HG02623 (cell line): ENCODE results near the gene NRIP3.

Experiments
- ATAC-seq: cut with Tn5 transposase; IDR thresholded peaks from one replicate; pipeline ENCODE4 v1.9.1; 2021; ENCODE audit warnings: moderate library complexity; ENCODE audit not compliant: unreplicated experiment

NRIP3 gene

DNA sequence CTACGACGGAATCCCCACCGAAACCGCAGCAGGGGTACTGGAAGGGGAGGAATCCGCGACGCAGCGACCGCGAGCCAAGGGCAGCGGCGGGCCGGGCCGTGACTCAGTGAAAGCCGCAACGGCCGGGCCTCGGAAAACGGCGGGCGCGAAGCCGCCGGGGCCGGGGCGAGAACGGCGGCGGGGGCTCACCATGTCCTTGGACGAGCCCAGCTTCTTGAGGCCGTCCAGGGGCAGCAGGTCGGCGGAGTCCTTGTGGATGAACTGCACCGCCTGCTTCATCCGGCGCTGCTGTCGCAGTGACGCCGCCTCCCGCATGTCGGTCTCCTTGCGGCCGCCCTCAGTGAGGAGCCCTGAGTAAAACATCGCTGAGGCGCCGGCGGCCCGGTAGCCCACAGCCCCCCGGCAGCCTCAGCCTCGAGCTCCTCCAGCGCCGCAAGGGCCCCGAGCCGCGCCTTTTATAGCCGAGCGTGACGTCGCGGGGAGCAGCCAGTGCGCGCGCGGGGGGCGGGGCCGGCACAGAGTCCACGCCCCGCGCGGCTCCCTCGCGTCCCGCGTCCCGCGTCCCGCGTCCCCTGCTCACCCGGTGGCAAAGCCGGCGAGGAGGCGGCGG, at the start of gene NRIP3:
NRIP3 (minus strand) TSS at position 429 of the 610 bp plus-strand sequence; CDS start at position 363, 66 bp downstream.
- ATAC-seq: no peak

DNA sequence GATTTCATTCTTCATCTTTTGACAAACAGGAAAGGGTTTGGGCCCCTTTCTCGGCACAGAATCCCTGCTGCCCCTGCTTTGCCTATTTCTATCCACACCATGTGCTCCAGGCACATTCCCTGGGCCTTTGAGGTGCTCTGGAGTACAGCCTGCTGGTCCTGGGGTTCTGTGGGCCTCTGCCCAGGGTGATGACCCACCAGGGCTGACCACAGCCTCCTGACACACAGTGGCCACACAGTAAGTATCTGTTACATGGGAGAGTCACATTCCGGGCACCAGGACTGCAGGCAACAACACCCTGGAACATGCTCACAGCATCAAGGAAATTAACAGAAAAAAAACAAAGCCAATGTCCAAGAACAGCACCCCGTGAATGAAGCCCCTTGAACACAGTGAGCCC, 48.5 kb upstream of the NRIP3 start:
- no peak for ATAC-seq

DNA sequence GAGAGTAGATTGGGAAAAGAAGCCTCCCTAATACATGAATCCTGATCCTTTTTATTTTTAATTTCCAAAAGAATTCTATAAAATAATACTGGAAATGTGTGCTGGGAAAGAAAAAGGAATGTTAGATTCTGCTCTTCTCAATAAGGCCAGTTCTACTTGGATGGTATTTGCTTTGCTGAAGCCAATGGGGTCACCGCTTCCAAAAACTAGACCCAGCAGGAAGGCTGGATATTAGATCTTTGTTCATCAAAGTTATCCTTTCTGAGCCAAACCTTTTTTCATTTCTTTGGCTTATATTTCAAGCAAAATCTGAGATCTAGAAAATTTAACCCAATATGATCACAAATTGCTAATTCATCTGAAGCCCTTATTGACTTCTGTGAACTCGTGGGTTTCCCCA, 46.2 kb upstream of the NRIP3 start:
- no peak for ATAC-seq

DNA sequence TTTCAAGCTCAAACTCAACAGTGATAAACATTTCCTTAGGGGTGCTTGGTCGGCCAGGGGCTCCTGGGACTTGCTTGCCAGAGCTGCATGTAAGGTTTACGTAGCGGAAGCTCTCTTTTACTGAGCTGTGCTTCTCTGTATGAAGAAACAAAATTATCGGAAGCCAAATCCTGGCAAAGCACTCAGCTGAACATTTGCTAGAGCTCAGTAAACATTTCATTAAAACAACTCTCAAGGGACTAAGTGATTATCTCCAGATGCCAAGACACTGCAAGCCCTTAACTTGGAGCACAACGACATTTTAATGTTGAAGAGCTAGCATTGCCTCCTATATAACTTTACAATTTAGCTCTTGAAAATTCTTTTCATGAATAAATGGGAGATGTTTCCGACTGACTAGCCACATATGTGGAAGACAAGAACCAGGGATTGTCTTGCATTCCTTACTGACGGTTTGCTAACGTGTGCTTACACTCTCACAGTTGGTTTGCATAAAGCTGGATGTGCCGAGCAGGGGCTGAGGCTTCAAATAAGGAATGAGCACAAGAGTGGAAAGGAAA, 44.2 kb upstream of the NRIP3 start:
- no peak for ATAC-seq

DNA sequence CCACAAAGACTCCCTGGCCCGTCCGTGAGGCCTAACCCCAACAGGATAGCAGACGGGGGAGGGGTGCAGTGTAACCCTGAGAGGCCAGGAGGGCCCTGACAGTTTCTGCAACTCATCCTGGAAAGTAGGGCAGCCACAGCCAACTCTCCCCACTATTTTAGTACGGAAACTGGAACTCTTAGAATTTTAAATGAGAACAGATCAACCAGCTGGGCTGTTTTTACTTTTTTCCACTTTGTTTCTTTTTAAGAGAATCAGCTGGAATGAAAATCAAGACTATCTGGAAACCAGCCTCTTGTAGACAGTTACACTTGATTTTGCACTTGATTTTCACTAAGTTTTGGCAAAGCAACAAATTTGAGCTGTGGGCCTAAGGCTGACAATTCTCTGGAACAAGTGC, 42.7 kb upstream of the NRIP3 start:
- no peak for ATAC-seq

DNA sequence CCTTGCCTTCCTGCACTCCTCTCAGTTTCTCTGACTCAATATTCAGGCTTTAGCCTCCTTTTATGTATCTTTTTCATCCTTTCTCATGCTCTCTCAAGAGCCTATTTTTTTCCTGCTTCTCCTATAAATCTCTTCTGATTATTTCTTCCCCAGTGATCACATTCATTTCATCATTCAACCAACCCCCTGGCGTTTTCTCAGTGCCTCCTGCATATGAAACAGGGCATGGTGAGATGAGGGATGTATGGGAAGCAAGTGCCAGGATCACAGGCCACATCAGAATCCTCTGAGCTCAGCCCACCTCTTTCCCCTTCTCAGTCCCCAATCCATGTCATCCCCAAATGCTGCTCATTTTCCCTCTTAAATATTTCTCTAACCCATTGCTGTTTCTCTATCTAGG, 38.7 kb upstream of the NRIP3 start:
- ATAC-seq: no peak

DNA sequence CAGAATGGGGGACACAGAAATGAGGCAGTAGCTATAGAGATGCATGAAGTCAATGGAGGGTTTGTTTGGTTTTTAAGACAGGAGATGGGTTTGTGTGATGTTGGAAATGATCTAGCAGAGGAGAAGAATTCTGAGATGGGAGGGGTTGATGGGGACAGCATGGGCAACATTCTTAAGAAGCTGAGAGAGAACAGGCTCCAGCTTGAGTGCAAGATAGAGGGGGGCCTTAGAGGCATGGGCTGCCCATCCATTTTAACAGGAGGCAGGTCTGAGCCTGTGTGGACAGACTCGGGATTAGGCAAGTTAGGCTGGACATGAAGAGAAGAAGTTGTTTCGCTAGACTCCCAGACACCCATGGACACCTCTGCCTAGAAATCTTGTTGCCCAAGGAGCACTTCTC, 37.9 kb upstream of the NRIP3 start:
- no peak for ATAC-seq

DNA sequence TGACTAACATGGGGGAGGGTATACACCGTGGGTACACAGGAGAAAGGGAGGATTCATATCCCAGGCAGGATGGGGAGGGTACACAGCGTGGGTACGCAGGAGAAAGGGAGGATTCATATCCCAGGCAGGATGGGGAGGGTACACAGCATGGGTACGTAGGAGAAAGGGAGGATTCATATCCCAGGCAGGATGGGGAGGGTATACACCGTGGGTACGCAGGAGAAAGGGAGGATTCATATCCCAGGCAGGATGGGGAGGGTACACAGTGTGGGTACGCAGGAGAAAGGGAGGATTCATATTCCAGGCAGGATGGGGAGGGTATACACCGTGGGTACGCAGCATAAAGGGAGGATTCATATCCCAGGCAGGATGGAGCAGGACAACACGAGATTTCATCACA, 36.6 kb upstream of the NRIP3 start:
- no peak for ATAC-seq

DNA sequence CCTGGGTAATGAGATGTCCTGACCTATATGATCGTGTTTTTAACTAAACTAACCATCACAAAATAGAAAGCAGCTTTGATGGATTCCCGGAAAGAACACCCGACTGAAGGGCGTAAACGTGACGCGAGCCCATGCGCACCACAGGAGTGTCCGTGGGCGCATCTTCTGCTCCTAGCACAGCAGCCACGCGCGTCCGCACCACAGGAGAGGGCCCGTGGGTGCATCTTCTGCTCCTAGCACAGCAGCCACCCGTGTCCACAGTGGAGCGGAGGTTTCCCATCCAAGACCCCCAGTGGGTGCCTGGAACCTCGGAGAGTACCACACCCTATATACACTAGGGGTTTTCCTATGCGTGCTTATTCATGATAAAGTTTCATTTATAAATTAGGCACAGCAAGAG, 36.1 kb upstream of the NRIP3 start:
- ATAC-seq: no peak

DNA sequence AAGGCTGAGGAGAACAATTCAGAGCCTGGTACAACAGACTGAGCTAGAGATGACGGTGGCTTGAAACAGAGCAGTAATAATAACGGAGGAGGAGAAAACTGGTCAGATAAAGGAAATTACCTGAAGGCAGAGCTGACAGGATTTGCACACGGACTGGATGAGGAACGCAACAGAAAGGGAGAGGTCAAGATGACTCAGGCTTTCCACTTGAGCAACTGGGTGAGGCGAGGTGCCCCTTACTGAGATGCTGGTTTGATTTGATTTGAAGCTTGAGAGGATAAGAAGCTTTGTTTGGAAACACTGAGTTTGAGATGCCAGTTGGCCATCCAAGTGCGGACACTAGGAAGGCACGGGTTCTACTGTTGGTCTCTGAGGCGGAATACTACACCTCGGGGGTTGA, 35.4 kb upstream of the NRIP3 start:
- ATAC-seq: no peak

DNA sequence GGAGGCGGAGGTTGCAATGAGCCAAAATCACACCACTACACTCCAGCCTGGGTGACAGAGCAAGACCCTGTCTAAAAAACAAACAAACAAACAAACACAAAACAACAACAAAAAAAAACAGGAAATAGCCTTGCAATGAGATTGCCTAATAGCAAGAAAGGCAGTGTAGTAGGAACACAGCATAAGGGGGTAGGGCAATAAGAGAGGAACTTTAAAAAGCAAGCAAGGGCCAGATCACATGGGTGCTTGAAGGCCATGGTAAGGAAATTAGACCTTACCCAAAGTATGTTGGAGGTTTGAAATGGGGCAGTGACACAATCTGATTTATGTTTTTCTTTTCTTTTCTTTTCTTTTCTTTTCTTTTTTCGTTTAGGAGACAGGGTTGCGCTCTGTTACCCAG, 34.7 kb upstream of the NRIP3 start:
- ATAC-seq: no peak

DNA sequence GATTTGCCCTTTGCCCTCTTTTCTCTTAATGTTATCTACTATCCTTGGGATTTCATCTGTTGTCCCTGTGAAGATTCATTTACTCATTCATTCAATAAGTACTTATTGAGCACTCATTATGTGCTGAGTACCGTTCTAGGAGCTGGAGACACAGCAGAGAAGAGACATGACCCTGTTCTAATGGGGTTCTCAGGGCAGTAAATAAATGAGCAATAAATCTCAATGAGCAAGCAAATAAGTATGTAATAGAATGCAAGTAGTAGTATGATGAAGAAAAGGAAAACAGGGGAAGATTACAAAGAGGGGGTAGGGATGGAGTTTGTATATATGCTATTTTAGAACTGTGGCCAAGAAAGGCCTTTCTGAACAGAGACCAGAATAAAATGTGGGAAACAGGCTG, 34.2 kb upstream of the NRIP3 start:
- ATAC-seq: no peak

DNA sequence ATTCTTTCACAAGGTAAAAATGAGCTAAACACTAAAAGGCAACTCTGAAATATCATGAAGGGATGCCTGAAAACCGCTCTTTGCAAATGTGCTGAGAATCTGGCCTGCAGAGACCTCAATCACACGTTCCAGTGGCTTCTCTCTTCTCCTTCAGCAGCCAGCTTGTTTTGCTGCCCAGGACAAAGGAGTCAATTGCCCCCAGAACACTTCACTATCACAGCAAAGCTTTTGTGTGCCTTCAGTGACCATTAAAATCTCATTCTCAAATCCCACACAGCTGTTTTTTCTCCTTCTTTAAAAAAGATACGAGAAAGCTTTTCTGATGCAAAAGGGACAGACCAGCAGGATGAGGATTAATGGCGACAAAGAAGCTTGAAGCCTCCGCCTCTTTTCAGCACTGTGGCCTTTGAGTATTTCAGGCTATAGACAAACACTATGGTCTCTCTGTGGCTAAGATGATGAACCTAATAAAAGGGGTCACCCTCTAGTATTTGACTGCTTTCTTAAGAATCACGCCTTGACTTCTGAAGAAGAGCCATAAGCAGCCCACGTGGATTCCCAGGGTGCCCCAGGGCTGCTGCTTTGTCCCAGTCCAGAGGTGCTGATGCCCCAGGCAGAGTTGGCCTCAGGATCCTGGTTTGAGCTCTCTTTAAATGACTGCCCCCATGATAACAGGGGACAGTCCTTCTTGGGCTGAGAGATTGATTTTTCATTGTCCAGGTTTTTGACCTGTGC, 33.4 kb upstream of the NRIP3 start:
- no peak for ATAC-seq

DNA sequence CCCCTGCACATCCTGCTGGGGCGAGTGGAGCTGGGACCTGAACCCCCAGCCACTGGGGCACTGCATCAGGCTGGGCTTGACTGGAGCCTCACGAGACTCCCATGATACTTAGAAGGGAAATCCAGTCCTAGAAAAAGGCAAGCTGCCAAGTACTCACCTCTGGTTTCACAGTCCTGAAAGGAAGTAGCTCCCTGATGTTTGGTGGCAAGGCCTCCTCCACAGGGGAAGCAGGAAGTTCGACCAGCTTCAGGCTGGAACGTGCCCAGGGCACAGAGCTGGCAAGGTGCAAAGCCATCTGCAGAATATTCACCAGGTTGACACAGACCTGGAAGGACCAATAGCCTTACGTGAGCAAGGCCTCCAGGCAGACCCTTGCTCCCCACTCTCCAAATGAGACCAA, 26.8 kb upstream of the NRIP3 start:
- ATAC-seq: no peak

DNA sequence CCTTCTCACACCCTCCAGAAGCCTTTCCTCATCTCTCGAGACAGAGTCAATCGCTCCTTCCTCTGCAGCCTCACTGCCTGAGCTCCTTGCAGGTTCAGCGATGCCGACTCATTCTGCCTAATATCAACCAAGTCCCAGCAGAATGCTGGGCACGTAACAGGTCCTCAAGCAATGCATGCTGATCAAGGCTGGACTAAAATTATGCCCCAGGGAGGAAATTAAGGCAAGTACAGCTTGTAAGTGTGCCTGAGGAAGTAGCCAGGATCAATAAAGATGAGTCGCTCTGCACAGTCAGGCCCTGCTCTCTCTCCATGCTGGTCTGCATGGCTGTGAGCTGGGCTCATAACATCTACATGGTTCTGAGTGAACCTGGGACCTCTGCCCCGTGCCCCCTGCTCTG, 25.6 kb upstream of the NRIP3 start:
- no peak for ATAC-seq

DNA sequence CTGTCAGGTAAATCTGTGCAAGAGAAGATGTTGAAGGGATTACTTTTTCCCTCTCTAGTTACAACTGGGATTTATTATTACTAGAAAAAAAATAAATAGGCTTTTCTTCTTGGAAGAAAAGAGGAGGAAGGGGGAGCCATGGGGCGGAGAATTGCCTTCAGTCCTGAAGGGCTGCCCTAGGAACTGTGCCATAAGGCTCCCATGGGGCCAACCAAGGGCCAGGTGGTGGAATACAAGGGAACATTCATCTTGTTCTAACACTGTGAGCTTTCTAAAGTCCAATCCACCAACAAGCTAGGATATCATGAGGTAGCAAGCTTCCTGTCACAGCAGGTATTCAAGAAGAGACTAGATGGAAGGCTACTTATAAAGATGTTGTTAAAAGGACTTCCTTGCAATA, 24.8 kb upstream of the NRIP3 start:
- ATAC-seq: no peak

DNA sequence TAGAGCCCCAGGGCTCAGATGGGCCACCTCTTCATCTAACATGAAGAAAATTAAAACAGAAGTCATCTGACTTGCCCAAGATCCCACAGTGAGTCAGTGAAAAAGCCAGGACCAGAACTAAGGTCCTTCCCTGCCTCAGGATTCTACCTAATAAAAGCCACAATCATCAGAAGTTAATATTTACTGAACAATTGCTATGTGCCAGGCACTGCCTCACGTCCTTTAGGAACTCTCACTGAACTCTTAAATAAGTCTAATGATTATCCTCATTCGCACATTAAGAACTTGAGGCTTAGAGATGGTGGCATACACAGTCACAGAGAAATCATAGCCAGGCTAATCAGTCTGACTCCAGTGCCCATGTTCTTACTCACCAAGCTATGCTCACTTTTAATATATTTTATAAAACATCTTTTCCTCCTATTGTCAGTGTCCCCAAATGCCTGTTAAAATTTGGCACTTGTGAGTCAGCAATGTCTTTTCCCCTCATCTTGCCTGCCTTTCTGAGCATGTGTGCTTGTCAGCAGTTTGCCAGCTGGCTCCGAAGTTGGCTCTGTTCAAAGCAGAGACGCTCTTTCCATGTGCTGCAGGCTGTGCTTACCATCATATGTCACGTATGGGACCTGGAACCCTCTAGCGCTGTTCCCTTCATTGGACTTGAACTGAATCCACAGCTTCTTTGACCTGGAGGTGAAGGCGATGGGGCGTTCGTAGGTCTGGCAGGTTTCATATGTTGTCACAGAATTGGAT, 21.5 kb upstream of the NRIP3 start:
- ATAC-seq: no peak

DNA sequence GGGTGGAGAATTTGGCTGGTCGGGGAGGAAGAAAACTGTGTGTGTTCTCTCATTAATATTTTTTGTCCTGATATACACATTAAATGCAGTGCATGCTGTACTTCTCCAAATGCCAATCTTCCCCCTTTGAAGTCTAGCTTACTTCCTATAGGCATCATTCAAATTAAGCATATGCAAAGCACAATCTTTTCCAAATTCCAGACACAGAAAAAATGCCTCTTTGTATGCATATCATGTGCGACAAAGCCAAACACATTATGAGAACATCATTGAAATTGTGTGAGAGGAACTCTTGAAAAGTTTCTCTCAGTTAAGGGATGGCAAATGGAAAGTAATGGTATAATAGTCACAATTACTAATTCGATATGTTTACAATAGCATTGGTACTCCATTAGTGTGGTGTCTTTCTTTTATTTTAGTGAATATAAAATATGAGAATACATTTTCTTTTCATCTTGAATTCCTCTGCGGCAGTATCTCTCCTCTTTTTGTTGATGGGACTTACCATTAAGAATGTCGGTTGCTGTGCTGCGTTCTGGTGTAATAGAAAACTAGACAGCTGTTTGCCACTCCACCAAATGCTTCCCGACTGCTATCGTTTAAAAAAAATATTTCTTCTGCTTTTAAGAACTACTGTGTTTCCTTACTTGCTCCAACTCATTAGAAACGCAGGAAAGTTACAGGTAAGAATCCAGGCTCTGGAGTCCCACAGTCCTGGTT, 19.3 kb upstream of the NRIP3 start:
- ATAC-seq: no peak

DNA sequence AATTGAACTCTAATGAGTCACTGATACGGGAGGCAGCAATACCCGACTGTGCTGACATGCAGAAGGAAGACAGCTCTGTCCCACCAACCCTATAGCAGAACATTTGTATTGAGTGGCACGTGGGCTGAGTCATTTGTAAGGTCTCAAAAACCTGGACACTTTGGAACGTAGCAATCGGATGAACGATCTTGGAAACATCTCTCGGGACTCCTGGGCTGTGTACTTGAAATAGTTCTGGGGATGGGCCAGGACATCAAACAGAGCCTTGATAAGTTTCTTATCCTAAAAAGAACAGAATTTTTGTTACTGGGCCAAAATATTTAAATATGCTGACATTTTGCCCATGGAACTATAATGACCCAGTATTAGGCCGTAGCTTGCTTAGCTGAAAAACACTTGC, 17.1 kb upstream of the NRIP3 start:
- no peak for ATAC-seq

DNA sequence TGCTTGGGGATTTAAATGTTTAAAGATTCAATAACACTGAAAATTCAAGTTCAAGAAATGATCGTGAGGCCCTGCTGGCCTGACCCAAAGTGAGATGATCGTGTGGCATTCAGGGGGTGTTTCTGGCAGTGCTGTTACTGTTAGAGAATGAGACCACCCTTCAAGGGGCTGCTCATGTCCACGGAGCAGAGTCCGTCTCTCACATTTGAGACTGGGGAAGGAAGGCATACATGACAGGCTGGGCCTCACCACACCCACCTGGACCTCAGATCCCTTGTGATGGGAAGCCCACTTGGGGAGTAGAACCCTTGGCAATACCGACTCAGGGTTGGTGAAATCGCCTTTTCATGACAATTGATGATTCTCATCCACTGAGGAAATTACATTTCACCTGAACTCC, 16.1 kb upstream of the NRIP3 start:
- no peak for ATAC-seq

DNA sequence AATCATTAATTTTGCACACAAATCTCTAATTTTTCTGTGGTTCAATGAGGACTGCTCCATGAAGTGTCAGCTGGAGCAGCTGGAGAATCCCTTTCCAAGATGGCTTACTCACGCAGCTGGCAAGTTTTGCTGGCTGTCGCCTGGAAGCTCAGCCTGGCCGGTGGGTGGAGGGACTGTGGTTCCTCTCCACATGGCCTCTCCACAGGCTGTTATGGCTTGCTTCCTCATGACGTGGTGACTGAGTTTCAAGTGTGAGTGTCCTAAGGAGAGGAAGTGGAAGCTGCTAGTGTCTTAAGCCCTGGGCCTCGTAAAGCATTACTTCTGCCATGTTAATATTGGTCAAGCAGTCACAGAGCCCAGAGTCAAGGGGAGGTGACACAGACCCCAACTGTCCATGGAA, 14.0 kb upstream of the NRIP3 start:
- no peak for ATAC-seq
